PC-9 (cell line): Measurements from ENCODE around the gene PPM1F. TPM values are rescaled to one million over a fixed set of nuclear protein-coding genes. Genes with fewer than 3 reads are reported as not detected.

Experiments
- BruUV-seq: library from RNA; stranded (reverse); fragments of 400-500 nt; replicated peaks from 2 replicates; lab custom pipeline; 2021; lab: Mats Ljungman, UMichigan
- CTCF ChIA-PET: fragments of 300-600 bp; sonication (Branson Sonifier 250); formaldehyde crosslinking; loops from one replicate; lab custom pipeline; 2022; ENCODE audit warnings: antibody characterized with exemption; lab: Charles Lee
- POLR2A ChIA-PET: fragments of 300-600 bp; sonication (Branson Sonifier 250); formaldehyde crosslinking; loops from one replicate; lab custom pipeline; 2022; ENCODE audit warnings: antibody characterized with exemption; ENCODE audit not compliant: unreplicated experiment; lab: Charles Lee
- DNase-seq, 2 experiments: peaks; one replicate each; pipeline versions ENCODE4 v3.0.0 to v3.0.0-alpha.2; 2015 to 2022; ENCODE audit warnings: mixed read lengths in 1 of 2
- H2AFZ ChIP-seq: fragments of 200-600 bp; sonication (generic); 2 replicates; pipeline ENCODE4 v1.8.1; 2017; ENCODE audit warnings: antibody characterized with exemption
- H3F3A ChIP-seq: fragments of 200-600 bp; sonication (generic); 2 replicates; pipeline ENCODE4 v1.8.1; 2017; ENCODE audit warnings: antibody characterized with exemption, mild to moderate bottlenecking, low read depth; ENCODE audit not compliant: insufficient read depth
- H3K27ac ChIP-seq: fragments of 200-600 bp; sonication (generic); 2 replicates; pipeline ENCODE4 v1.6.1; 2016; ENCODE audit warnings: mixed run types
- H3K27me3 ChIP-seq: fragments of 200-600 bp; sonication (generic); 2 replicates; pipeline ENCODE4 v1.6.1; 2016; ENCODE audit warnings: low read depth, mixed run types; ENCODE audit not compliant: insufficient read depth
- H3K36me3 ChIP-seq: fragments of 200-600 bp; sonication (generic); 2 replicates; pipeline ENCODE4 v1.6.1; 2016; ENCODE audit warnings: low read depth, mixed run types
- H3K4me1 ChIP-seq: fragments of 200-600 bp; sonication (generic); replicated peaks from 2 replicates; pipeline ENCODE4 v1.6.1; 2016; ENCODE audit warnings: mixed run types; ENCODE audit not compliant: insufficient read depth
- H3K4me2 ChIP-seq: fragments of 200-600 bp; sonication (generic); 2 replicates; pipeline ENCODE4 v1.6.1; 2017; ENCODE audit warnings: mixed run types
- H3K4me3 ChIP-seq: fragments of 200-600 bp; sonication (generic); 2 replicates; pipeline ENCODE4 v1.6.1; 2016; ENCODE audit warnings: mixed run types
- H3K79me2 ChIP-seq: fragments of 200-600 bp; sonication (generic); 2 replicates; pipeline ENCODE4 v1.6.1; 2017; ENCODE audit warnings: low read depth, mixed run types
- H3K9me2 ChIP-seq: fragments of 200-600 bp; sonication (generic); 2 replicates; pipeline ENCODE4 v1.8.1; 2017; ENCODE audit warnings: mild to moderate bottlenecking; ENCODE audit not compliant: insufficient read depth
- H3K9me3 ChIP-seq: fragments of 200-600 bp; sonication (generic); 2 replicates; pipeline ENCODE4 v1.8.1; 2016; ENCODE audit warnings: low read depth; ENCODE audit not compliant: insufficient read depth
- H4K20me1 ChIP-seq: fragments of 200-600 bp; sonication (generic); 2 replicates; pipeline ENCODE4 v1.8.1; 2017; ENCODE audit not compliant: insufficient read depth
- CTCF ChIP-seq: fragments of 200-600 bp; sonication (generic); conservative IDR thresholded peaks from 2 replicates; pipeline ENCODE4 v1.6.1; 2017; ENCODE audit warnings: mixed run types, antibody characterized with exemption, mild to moderate bottlenecking, moderate library complexity
- EZH2 ChIP-seq: fragments of 200-600 bp; sonication (generic); IDR thresholded peaks from 2 replicates; pipeline ENCODE4 v1.8.0; 2017; ENCODE audit warnings: antibody characterized with exemption, low read depth
- intact Hi-C: fragments of 100-400 bp; cut with micrococcal nuclease; formaldehyde crosslinking; loops from one replicate; pipeline ENCODE4 v1.10.0; 2022; ENCODE audit not compliant: unreplicated experiment
- total RNA-seq: library from RNA; stranded (reverse); gene quantifications from 2 replicates; pipeline ENCODE4 v1.2.3, GENCODE V29; 2021

Gene PPM1F
- total RNA-seq, 1 experiment from 2014 or later, result 20.6 TPM

GRCh38 chr22:21922370-21923162, 30.1 kb downstream of the PPM1F start:
- BruUV-seq, result no TSS peak
- H3K27ac ChIP-seq, result no peak overlapping the region
- POLR2A ChIA-PET, result no interaction called here
- no peaks in the 10 kb centered on the region for H3K4me1 ChIP-seq
- no peak for DNase-seq
- TF ChIP-seq CTCF, result no peak
- no peak for TF ChIP-seq EZH2
- no peak overlapping the region for H2AFZ ChIP-seq
- no peaks in the 10 kb centered on the region for H3K27me3 ChIP-seq
- no peaks in the 10 kb centered on the region for H3K79me2 ChIP-seq
- H3K4me3 ChIP-seq, result no peak overlapping the region
- no peaks in the 10 kb centered on the region for H3K36me3 ChIP-seq
- no peak overlapping the region for H3K4me2 ChIP-seq
- CTCF ChIA-PET, result no interaction called here
- H3K9me3 ChIP-seq, result no peaks in the 10 kb centered on the region
- H3K9me2 ChIP-seq, result no peaks in the 10 kb centered on the region
- no peaks in the 10 kb centered on the region for H4K20me1 ChIP-seq
- intact Hi-C loops, result no loop called here
- H3F3A ChIP-seq, result no peaks in the 10 kb centered on the region

- no peak overlapping the region for H2AFZ ChIP-seq
- H3K9me3 ChIP-seq, result no peaks in the 10 kb centered on the region
- H3K27me3 ChIP-seq, result no peaks in the 10 kb centered on the region
- no peak overlapping the region for H3K27ac ChIP-seq
- POLR2A ChIA-PET, result no interaction called here
- H3K4me3 ChIP-seq, result no peak overlapping the region
- H3K4me2 ChIP-seq, result no peak overlapping the region
- no peak for TF ChIP-seq CTCF
- TF ChIP-seq EZH2, result no peak
- intact Hi-C loops, result no loop called here
- H3F3A ChIP-seq, result no peaks in the 10 kb centered on the region
- no peaks in the 10 kb centered on the region for H3K79me2 ChIP-seq
- no peak for DNase-seq
- no peaks in the 10 kb centered on the region for H4K20me1 ChIP-seq
- BruUV-seq, result no TSS peak
- no peaks in the 10 kb centered on the region for H3K4me1 ChIP-seq
- H3K36me3 ChIP-seq, result no peaks in the 10 kb centered on the region
- H3K9me2 ChIP-seq, result no peaks in the 10 kb centered on the region
- CTCF ChIA-PET, result interaction anchor here (0.5 kb wide), 1 partner anchor 109 kb away, joined by 5 read pairs; no protein-coding TSS in a partner anchor
Observed at GRCh38 chr22:21921729-21922128, 30.9 kb downstream of the PPM1F start.

- CTCF ChIA-PET, result no interaction called here
- POLR2A ChIA-PET, result no interaction called here
- Histone ChIP-seq H3K4me1 (no peaks in the 10 kb centered on the region), H2AFZ (no peak overlapping the region), H3K27ac (no peak overlapping the region), H3K27me3 (no peaks in the 10 kb centered on the region), H3K4me2 (no peak overlapping the region), H3F3A (no peaks in the 10 kb centered on the region), H3K36me3 (no peaks in the 10 kb centered on the region), H3K9me2 (no peaks in the 10 kb centered on the region), H4K20me1 (no peaks in the 10 kb centered on the region), H3K79me2 (no peaks in the 10 kb centered on the region), H3K9me3 (no peaks in the 10 kb centered on the region), H3K4me3 (no peak overlapping the region)
- intact Hi-C loops, result no loop called here
- BruUV-seq, result no TSS peak
- no peak for TF ChIP-seq CTCF
- no peak for TF ChIP-seq EZH2
- DNase-seq, result no peak
Observed at GRCh38 chr22:21921184-21921721, 31.4 kb downstream of the PPM1F start.
